ENCODE results near the gene BAK1.

- TF ChIP-seq CTCF (IDR thresholded peaks at IDR 0.05; ENCODE audit: low read depth, low read length, poor library complexity, severe bottlenecking) (no peak), EZH2phosphoT487 (IDR thresholded peaks at IDR 0.05; ENCODE audit: borderline replicate concordance, low read length) (no peak)
Measured at GRCh38 chr6:33620158-33620855, 40.2 kb upstream of the BAK1 start.
